Mesendoderm (in vitro differentiated cells): Measurements from ENCODE around the gene GSTP1.
"Not testable (repeated sequence)": the region's sequence is repeated elsewhere in the genome, so short reads cannot be mapped to it uniquely, and the experiment has no call there.

Experiments used
- DNase-seq: peaks from one replicate; pipeline ENCODE4 v3.0.0; 2013
- H2AK5ac ChIP-seq: 2 replicates; pipeline ENCODE4 v1.6.1; 2013; ENCODE audit warnings: low read length, inconsistent platforms
- H2BK120ac ChIP-seq: 2 replicates; pipeline ENCODE4 v1.6.1; 2013; ENCODE audit warnings: low read depth, mild to moderate bottlenecking, low read length, moderate library complexity, mixed read lengths
- H2BK15ac ChIP-seq: replicated peaks from 2 replicates; pipeline ENCODE4 v1.6.1; 2013; ENCODE audit warnings: low read depth, mild to moderate bottlenecking, moderate library complexity
- H2BK5ac ChIP-seq: 2 replicates; pipeline ENCODE4 v1.6.1; 2013; ENCODE audit warnings: low read length, inconsistent platforms
- H3K18ac ChIP-seq: 2 replicates; pipeline ENCODE4 v1.6.1; 2013; ENCODE audit warnings: mild to moderate bottlenecking, low read length, mixed read lengths
- H3K23ac ChIP-seq: one replicate; pipeline ENCODE4 v1.6.1; 2013; ENCODE audit warnings: low read length
- H3K27ac ChIP-seq: 2 replicates; pipeline ENCODE4 v1.5.1; 2013; ENCODE audit warnings: low read depth, mild to moderate bottlenecking, inconsistent platforms, low read length, moderate library complexity
- H3K27me3 ChIP-seq: 2 replicates; pipeline ENCODE4 v1.6.1; 2013; ENCODE audit warnings: low read length, control low read depth, mild to moderate bottlenecking, inconsistent platforms; ENCODE audit not compliant: insufficient read depth, poor library complexity
- H3K36me3 ChIP-seq: 2 replicates; pipeline ENCODE4 v1.6.1; 2013; ENCODE audit warnings: low read length, inconsistent platforms; ENCODE audit not compliant: control insufficient read depth, insufficient read depth
- H3K4ac ChIP-seq: one replicate; pipeline ENCODE4 v1.6.1; 2013; ENCODE audit warnings: low read depth, mild to moderate bottlenecking, low read length, moderate library complexity
- H3K4me1 ChIP-seq: 2 replicates; pipeline ENCODE4 v1.6.1; 2013; ENCODE audit warnings: low read depth, low read length, inconsistent platforms; ENCODE audit not compliant: control insufficient read depth
- H3K4me2 ChIP-seq: 2 replicates; pipeline ENCODE4 v1.6.1; 2013; ENCODE audit warnings: low read length
- H3K4me3 ChIP-seq: 2 replicates; pipeline ENCODE4 v1.5.1; 2013; ENCODE audit warnings: mild to moderate bottlenecking, low read length
- H3K56ac ChIP-seq: one replicate; pipeline ENCODE4 v1.6.1; 2013; ENCODE audit warnings: low read length
- H3K79me1 ChIP-seq: 2 replicates; pipeline ENCODE4 v1.6.1; 2013; ENCODE audit warnings: low read length, inconsistent platforms
- H3K79me2 ChIP-seq: 2 replicates; pipeline ENCODE4 v1.6.1; 2013; ENCODE audit warnings: mild to moderate bottlenecking, low read length; ENCODE audit not compliant: control insufficient read depth, insufficient read depth
- H3K9ac ChIP-seq: 2 replicates; pipeline ENCODE4 v1.6.1; 2013; ENCODE audit warnings: low read length, inconsistent platforms
- H4K5ac ChIP-seq: one replicate; pipeline ENCODE4 v1.6.1; 2013; ENCODE audit warnings: low read length
- H4K8ac ChIP-seq: one replicate; pipeline ENCODE4 v1.6.1; 2013; ENCODE audit warnings: low read depth, mild to moderate bottlenecking, control low read depth, low read length, moderate library complexity
- WGBS: extraction: QIAGEN DNeasy Blood & Tissue Kit; methylation state at CpG from one replicate; pipeline ENCODE4 v1.1.7; 2013; ENCODE audit warnings: low lambda C conversion rate, missing lambda C conversion rate; ENCODE audit not compliant: insufficient coverage; ENCODE audit errors: extremely low coverage; 5-methylcytosine and 5-hydroxymethylcytosine counted together

Gene GSTP1

GRCh38 chr11:67593565-67593905 is 9.9 kb downstream of the GSTP1 start:
- Histone ChIP-seq H2AK5ac (no peak overlapping the region), H4K5ac (no peak overlapping the region), H3K79me1 (no peaks in the 10 kb centered on the region), H2BK120ac (no peak overlapping the region), H3K27me3 (no peaks in the 10 kb centered on the region), H3K27ac (no peak overlapping the region), H4K8ac (no peak overlapping the region), H3K4me1 (no peaks in the 10 kb centered on the region), H2BK5ac (no peak overlapping the region), H3K23ac (no peak overlapping the region), H3K4me2 (no peak overlapping the region), H3K9ac (no peak overlapping the region), H3K36me3 (peaks cover 2% of the 10 kb centered on the region), H3K56ac (no peak overlapping the region), H3K18ac (no peak overlapping the region), H3K4ac (no peak overlapping the region), H3K4me3 (no peak overlapping the region), H2BK15ac (no peak overlapping the region), H3K79me2 (no peaks in the 10 kb centered on the region)
- no peak for DNase-seq
- no CpG with 5 or more reads among the region's 3 CpGs for WGBS

GRCh38 chr11:67594480-67594879 is 10.9 kb downstream of the GSTP1 start:
- Histone ChIP-seq H2AK5ac (no peak overlapping the region), H3K23ac (no peak overlapping the region), H2BK5ac (no peak overlapping the region), H2BK120ac (no peak overlapping the region), H3K79me2 (no peaks in the 10 kb centered on the region), H3K56ac (no peak overlapping the region), H4K5ac (no peak overlapping the region), H3K36me3 (no peaks in the 10 kb centered on the region), H3K79me1 (no peaks in the 10 kb centered on the region), H3K4me1 (no peaks in the 10 kb centered on the region), H4K8ac (no peak overlapping the region), H3K27ac (no peak overlapping the region), H3K9ac (no peak overlapping the region), H2BK15ac (no peak overlapping the region), H3K4me3 (no peak overlapping the region), H3K27me3 (no peaks in the 10 kb centered on the region), H3K18ac (no peak overlapping the region), H3K4ac (no peak overlapping the region), H3K4me2 (no peak overlapping the region)
- WGBS: no CpG with 5 or more reads among the region's 3 CpGs
- no peak for DNase-seq

DNA sequence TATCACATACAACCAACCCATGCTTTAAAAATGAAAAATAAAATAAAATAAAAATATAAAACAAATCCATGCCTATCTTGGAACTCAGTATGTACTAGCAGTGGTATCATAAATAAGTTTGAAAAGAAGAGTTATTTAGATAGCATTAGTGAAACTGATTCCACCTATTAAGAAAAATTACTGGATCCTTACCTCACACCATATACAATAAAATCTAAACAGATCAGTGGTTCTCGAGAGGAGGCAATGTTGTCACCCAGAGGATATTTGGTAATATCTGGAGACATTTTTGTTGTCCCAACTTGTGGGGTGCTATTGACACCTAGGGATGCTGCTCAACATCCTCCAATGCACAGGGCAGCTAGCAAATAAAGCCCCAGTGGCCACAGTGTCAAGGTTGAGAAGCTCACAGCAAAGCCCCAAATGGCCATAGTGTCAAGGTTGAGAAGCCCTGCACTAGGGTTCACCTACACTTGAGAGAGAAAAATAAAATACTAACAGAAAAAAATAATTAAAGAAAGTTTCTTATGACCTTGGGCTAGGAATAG is 13.2 kb downstream of the GSTP1 start:
- no peak overlapping the region for H2BK5ac ChIP-seq
- no peaks in the 10 kb centered on the region for H3K79me1 ChIP-seq

GRCh38 chr11:67597458-67597857 is 13.8 kb downstream of the GSTP1 start:
- H2BK15ac ChIP-seq, H2BK5ac ChIP-seq, H3K79me2 ChIP-seq, H3K4me1 ChIP-seq, H3K4me3 ChIP-seq, H3K4me2 ChIP-seq, H3K27me3 ChIP-seq, H3K79me1 ChIP-seq, H4K8ac ChIP-seq, H2AK5ac ChIP-seq, H4K5ac ChIP-seq, H3K18ac ChIP-seq, DNase-seq, H3K4ac ChIP-seq, H3K56ac ChIP-seq, H3K27ac ChIP-seq, H2BK120ac ChIP-seq, H3K23ac ChIP-seq, H3K9ac ChIP-seq, H3K36me3 ChIP-seq: not testable (repeated sequence)
- no CpG with 5 or more reads among the region's 3 CpGs for WGBS

More for the DNA sequence above, 13.2 kb downstream of the GSTP1 start:
- no peak overlapping the region for H3K4me3 ChIP-seq
- no peak overlapping the region for H3K23ac ChIP-seq
- no peak for DNase-seq
- H3K27me3 ChIP-seq: no peaks in the 10 kb centered on the region
- no peaks in the 10 kb centered on the region for H3K79me2 ChIP-seq
- H3K27ac ChIP-seq: no peak overlapping the region
- no peak overlapping the region for H4K5ac ChIP-seq
- H3K18ac ChIP-seq: no peak overlapping the region
- no peak overlapping the region for H3K4ac ChIP-seq
- WGBS: no CpG with 5 or more reads among the region's 1 CpG
- no peak overlapping the region for H3K56ac ChIP-seq
- H3K4me1 ChIP-seq: no peaks in the 10 kb centered on the region
- H2BK120ac ChIP-seq: no peak overlapping the region
- no peak overlapping the region for H3K9ac ChIP-seq
- no peak overlapping the region for H2AK5ac ChIP-seq
- no peak overlapping the region for H4K8ac ChIP-seq
- no peak overlapping the region for H3K4me2 ChIP-seq
- no peaks in the 10 kb centered on the region for H3K36me3 ChIP-seq
- no peak overlapping the region for H2BK15ac ChIP-seq

DNA sequence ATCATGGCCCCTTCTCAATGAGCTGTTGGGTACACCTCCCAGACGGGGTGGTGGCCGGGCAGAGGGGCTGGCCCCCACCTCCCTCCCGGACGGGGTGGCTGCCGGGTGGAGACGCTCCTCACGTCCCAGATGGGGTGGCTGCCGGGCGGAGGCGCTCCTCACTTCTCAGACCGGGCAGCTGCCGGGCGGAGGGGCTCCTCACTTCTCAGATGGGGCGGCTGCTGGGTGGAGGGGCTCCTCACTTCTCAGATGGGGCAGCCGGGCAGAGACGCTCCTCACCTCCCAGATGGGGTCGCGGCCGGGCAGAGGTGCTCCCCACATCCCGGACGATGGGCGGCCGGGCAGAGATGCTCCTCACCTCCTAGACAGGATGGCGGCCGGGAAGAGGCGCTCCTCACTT is 14.4 kb downstream of the GSTP1 start:
- H3K79me2 ChIP-seq, H3K4ac ChIP-seq, H3K18ac ChIP-seq, DNase-seq, H3K27ac ChIP-seq, H2AK5ac ChIP-seq, H4K8ac ChIP-seq, H2BK15ac ChIP-seq, H3K4me1 ChIP-seq, H3K4me3 ChIP-seq, H3K27me3 ChIP-seq, H4K5ac ChIP-seq, H3K36me3 ChIP-seq, H3K56ac ChIP-seq, H2BK5ac ChIP-seq, H3K79me1 ChIP-seq, H3K4me2 ChIP-seq, H3K23ac ChIP-seq, H2BK120ac ChIP-seq, H3K9ac ChIP-seq: not testable (repeated sequence)
- WGBS: no CpG with 5 or more reads among the region's 26 CpGs

- H3K27me3 ChIP-seq: no peaks in the 10 kb centered on the region
- no peaks in the 10 kb centered on the region for H3K79me1 ChIP-seq
- H3K4me1 ChIP-seq: no peaks in the 10 kb centered on the region
- no peak overlapping the region for H4K8ac ChIP-seq
- H2BK15ac ChIP-seq: no peak overlapping the region
- no peaks in the 10 kb centered on the region for H3K79me2 ChIP-seq
- no peak overlapping the region for H3K18ac ChIP-seq
- no peak for DNase-seq
- no peak overlapping the region for H4K5ac ChIP-seq
- no peak overlapping the region for H3K9ac ChIP-seq
- no peak overlapping the region for H3K27ac ChIP-seq
- no peaks in the 10 kb centered on the region for H3K36me3 ChIP-seq
- WGBS: no CpG with 5 or more reads among the region's 1 CpG
- no peak overlapping the region for H3K23ac ChIP-seq
- no peak overlapping the region for H3K4me3 ChIP-seq
- H2AK5ac ChIP-seq: no peak overlapping the region
- no peak overlapping the region for H3K4ac ChIP-seq
- H2BK120ac ChIP-seq: no peak overlapping the region
- H3K56ac ChIP-seq: no peak overlapping the region
- no peak overlapping the region for H3K4me2 ChIP-seq
- no peak overlapping the region for H2BK5ac ChIP-seq
Observed at GRCh38 chr11:67599149-67599548, 15.5 kb downstream of the GSTP1 start.
